GM19328 (cell line): ENCODE data around the gene PSMD5.

ENCODE experiments used
- ATAC-seq: cut with Tn5 transposase; IDR thresholded peaks from one replicate; pipeline ENCODE4 v1.9.1; 2021; ENCODE audit warnings: mild to moderate bottlenecking, moderate library complexity; ENCODE audit not compliant: unreplicated experiment

PSMD5 gene

DNA sequence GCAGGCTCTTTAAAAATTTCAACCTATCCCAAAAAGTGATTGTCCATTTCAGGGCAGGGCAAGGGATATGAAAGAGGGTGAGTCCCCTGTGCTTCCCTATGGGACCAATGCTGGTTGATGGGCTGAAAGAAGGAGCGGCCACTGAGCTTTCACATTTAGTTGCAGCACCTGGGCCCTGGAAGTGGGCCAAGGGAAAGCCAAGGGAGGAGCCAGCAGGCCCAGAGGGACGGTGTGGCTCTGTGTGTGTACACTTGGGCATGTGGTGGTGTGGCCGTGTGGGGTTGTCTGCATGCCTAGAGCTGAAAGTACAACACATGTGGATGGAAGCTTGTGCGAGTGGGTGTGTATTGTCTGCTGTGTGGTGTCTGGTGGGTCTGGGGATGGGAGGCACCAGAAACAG, 14.0 kb upstream of the PSMD5 start:
- no peak for ATAC-seq

- no peak for ATAC-seq
Measured at GRCh38 chr9:120855827-120856670, 13.3 kb upstream of the PSMD5 start.

- ATAC-seq, result no peak
Measured at GRCh38 chr9:120854596-120855327, 12.0 kb upstream of the PSMD5 start.

DNA sequence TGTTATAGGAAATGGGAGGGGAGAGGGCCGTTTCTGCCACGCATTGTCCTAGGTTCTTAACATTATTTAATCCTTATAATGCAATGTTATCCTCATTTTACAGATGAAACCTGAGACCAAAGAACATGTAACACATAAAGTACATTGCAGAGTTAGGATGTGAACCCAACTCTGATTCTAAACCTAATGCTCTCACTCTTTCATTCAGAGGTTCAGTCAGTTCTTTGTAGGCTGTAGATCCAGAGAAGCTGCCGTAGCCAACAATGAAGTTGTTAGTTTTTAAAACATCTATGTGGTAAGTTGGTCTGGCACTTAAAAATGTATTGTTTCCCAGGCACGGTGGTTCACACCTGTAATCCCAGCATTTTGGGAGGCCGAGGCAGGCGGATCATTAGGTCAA, 10.5 kb upstream of the PSMD5 start:
- no peak for ATAC-seq

DNA sequence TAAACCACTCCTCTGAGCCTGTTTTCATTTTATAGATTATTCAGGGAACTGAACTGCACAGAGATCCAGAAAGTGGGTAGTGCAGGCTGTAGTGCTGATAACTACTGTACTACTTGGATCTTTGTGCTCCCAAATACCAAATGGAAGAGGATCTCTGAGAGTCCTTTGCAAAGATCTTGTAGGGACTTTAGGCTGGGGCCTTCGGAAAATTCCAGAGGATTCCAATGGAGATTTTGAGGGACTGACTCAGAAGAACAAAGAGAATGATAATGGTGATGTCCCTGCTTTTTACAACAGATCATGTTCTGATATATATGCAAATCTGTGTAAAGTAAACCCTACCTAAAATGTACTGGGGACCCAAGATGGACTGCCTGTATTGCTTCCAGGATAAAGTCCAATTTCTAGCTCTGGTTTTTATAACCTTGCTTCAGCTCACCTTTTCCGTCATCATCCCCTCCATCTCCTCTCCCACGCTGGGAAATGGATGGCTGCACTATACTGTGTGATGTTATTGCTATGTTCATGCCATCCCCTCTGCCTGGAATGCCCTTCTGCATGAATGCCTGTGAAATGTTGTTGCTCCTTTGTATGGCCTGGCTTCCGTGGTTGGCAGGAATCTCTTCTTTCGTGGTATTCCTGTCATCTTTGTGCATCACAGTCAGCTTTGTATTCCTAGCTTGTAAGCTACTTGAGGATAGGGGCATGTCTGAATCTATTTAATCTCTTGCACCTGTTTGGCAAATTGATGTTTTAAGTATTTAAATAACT, 9.7 kb upstream of the PSMD5 start:
- ATAC-seq, result no peak

DNA sequence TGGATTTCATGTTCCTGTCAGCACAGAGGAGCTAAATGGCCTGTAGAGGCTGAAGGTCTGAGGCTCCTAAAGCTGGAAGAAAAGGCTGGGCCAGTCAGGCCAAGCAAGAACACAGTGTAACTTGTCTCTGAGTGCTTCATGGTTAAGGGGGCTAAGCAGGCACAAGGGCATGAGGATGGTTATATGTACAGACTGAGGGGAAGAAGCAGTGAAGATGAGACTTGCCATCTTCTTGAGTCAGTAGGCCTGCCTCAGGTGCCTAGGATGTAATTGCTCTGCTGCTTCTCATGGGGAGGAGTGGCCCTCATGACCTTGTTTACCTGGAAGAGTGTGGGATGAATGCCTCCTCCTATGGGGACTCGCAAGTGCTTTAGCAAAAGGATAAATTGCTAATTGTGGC, 8.7 kb upstream of the PSMD5 start:
- no peak for ATAC-seq

DNA sequence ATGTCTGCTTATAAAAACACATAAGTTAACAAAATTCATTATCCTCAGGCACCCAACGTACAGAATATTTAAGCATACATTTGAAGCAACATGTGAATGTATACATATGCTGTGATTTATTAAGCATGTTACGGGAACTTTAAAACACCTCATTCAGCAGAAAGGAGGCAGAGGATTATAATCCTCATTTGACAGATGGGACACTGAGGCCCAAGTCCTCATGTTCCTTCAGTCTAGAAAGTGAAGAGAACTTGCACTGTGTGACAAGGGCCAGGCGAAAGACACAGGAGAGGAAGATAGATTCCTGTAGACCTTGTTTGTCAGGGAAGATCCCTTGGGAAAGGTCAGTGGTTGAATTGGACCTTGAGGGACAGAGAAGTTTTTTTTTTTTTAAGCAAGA, 7.6 kb upstream of the PSMD5 start:
- no peak for ATAC-seq

DNA sequence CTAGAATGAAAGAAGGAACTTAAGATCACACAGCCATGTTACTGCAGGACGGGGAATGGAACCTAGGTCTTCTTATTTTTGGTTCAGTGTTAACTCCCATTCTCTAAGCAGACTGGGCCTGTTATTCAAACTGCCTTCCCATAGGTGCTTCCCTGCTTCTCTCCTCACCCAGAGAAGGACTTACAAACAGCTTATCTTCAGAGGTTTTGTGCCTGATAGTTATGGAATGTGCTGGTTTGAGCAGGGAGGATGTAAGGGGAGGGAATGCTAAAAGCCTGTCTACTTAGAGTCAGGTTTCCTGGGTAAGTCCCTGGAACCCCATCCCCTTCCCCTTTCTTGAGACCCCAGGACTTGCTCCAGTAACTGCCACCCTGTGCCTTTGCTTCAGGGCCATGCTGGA, 4.2 kb upstream of the PSMD5 start:
- no peak for ATAC-seq

DNA sequence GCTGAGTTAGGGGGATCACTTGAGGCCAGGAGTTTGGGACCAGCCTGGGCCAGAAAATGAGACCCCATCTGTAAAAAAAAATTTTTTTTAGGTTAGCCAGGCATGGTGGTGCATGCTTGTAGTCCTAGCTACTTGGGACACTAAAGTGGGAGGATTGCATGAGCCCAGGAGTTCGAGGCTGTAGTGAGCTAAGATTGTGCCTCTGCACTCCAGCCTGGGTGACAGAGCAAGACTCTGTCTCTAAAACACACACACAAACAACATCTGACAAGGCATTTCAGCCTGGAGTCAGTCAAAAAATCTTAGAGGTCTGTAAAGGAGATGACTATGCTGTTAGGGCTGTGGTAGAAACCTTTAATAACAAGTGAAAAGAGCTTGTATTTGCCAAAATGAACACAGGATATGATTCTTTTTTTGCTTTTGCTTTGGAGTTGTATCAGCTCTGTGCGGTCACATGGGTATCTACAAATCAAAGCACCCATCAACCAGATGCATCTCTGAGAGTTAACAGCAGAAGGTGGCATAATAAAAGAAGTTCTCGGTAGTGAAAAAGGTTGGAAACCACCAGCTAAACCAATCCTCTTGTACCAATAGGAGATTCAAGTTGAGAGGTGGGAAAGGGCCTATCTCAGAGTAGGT, 3.6 kb upstream of the PSMD5 start:
- ATAC-seq, result no peak

DNA sequence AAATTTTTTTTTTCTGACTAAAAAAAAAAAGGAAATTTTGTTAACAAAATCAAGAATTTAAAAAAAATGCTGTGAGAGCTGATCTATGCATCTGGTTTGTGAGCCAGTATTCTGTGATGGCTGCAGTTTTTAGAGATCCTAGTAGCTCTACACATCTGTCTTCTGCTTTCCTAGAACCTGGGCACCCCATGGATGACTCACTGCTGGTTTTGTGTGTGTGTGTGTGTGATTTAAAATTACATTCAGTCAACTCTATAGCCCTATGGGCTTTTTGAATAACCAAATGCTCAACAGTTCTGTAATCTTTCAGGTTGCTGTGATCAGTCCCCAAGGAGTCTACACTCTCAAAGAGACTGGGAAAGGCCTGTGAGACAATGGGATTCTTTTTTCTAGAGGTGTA, 2.5 kb upstream of the PSMD5 start:
- no peak for ATAC-seq

- no peak for ATAC-seq
Measured at GRCh38 chr9:120841930-120842684, 615 bp downstream of the PSMD5 start.

GRCh38 chr9:120839146-120839545, 3.6 kb downstream of the PSMD5 start:
- ATAC-seq, result no peak

DNA sequence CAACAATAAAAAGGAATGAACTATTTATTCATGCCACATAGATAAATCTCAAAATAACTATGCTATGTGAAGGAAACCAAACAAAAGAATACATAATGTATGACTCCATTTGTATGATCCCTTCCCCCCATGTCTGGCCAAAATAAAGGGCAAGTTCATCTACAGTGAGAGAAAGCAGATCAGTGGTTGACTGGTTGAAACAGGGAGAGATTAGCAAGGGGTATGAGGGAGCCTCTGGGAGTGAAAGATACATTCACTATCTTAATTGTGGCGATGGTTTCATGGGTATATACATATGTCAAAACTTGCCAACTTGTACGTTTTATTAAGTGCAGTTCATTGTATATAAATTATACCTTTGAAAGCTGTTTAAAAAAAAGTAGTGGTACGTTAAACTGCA, 4.8 kb downstream of the PSMD5 start:
- no peak for ATAC-seq

GRCh38 chr9:120833325-120833724, 9.4 kb downstream of the PSMD5 start:
- ATAC-seq, result no peak

DNA sequence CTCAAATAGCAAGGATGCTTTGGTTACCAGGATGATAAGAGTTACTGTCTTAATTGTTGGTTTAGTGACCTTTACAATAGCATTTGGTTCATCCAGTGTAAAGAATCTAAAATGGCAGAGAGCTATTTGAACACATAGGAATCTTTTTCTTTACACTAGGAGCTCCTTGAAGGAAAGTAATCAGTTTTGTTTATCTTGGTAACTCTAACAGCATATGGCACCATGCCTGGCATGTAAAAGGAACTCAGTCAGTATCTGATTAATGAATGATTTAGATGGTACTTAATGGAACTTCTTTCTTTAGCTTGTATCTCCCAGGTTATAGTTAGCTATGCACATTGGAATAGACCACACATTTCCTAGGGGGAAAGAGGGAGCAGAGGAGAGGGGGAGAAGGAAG, 9.9 kb downstream of the PSMD5 start:
- ATAC-seq, result no peak

DNA sequence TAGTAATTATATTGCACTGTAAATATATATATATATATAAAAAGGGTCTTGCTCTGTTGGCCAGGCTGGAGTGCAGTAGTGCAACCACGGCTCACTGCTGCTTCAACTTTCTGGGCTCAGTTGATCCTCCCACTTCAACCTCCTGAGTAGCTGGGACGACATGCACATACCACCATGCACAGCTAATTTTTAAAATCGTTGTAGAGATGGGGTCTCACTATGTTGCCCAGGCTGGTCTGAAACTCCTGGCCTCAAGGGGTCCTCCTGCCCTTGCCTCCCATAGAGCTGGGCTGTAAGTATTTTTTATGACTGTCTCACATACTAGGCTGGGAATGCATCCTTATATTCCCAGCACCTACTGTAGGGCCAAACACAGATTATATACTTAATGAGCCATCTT, 11.9 kb downstream of the PSMD5 start:
- ATAC-seq, result no peak

DNA sequence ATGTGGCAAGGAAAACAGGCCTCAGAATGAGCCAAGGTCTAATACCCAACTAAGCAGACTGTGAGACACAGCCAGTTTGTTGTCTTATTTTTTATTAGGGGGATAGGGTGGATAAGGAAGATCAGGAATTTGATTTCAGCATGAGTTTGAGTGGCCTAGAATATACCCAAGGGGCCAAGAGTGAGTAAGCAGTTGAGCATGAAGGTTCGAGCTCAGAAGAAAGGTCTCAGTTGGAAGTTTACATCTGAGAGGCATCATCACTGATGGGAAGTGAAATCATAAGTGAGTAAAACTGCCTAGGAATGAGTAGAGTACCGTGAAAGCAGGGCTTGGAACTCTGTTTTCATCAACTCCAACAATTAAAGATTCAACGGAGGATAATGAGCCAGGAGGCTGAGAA, 12.6 kb downstream of the PSMD5 start:
- ATAC-seq, result no peak

DNA sequence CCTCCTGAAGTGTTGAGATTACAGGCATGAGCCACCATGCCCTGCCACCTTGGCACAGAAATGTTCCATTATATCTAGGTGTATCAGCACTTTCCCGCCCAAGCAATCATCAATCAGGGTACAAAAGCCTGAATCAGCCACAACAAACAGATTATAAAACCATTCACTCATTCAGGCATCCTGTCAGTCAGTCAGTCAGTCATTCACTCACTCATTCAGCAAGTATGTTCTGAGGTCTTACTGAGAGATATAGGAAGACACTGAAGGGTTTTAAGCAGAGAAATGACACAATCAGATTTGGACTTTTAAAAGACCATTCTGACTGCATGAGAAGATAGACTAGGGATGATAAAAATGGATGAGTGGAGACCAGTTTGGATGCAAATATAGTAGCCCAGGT, 13.1 kb downstream of the PSMD5 start:
- no peak for ATAC-seq

GRCh38 chr9:120820095-120820494, 22.6 kb downstream of the PSMD5 start:
- no peak for ATAC-seq

DNA sequence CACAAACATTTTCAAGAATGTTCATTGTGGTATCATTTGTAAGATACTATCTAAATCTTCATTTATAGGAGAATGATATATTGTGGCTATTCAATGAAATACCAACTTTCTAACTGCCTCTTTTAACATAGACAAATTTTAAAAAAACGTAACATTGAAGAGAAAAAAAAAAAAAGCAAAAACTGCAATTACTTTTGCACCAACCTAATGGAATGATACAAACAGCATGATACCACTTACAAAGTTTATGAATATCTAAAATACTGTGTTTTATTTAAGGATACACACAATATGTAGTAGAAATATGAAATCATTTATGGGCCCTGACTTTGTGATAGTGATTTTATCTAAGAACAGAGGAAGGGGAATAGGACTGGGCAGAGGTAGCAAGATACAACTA, 24.1 kb downstream of the PSMD5 start:
- ATAC-seq, result no peak

- no peak for ATAC-seq
Measured at GRCh38 chr9:120815075-120815474, 27.6 kb downstream of the PSMD5 start.
